GM23338 (cell line): ENCODE results near the gene TCAF2. TPM values are rescaled to one million over a fixed set of nuclear protein-coding genes. Genes with fewer than 3 reads are reported as not detected.
"Not testable (repeated sequence)": the region's sequence is repeated elsewhere in the genome, so short reads cannot be mapped to it uniquely, and the experiment has no call there.

Experiments
- ATAC-seq: fragments of 200-7000 bp; cut with Tn5 transposase; 3 replicates; pipeline ENCODE4 v1.9.1; 2020
- DNase-seq: peaks from one replicate; pipeline ENCODE4 v3.0.0-alpha.2; 2015; ENCODE audit warnings: low spot score
- H2AFZ ChIP-seq: fragments of 200-600 bp; sonication (generic); 2 replicates; pipeline ENCODE4 v1.8.0; 2016; ENCODE audit warnings: antibody characterized with exemption, mild to moderate bottlenecking, moderate library complexity
- H3F3A ChIP-seq: fragments of 200-600 bp; sonication (generic); replicated peaks from 2 replicates; pipeline ENCODE4 v1.8.0; 2017; ENCODE audit warnings: antibody characterized with exemption, mixed run types, low read depth
- H3K27ac ChIP-seq: fragments of 200-600 bp; sonication (generic); 2 replicates; pipeline ENCODE4 v1.6.1; 2016; ENCODE audit warnings: low read depth
- H3K27me3 ChIP-seq: fragments of 200-600 bp; sonication (generic); 2 replicates; pipeline ENCODE4 v1.8.0; 2016; ENCODE audit warnings: mild to moderate bottlenecking, mixed run types, moderate library complexity; ENCODE audit not compliant: insufficient read depth
- H3K36me3 ChIP-seq: fragments of 200-600 bp; sonication (generic); 2 replicates; pipeline ENCODE4 v1.8.0; 2016; ENCODE audit warnings: mild to moderate bottlenecking; ENCODE audit not compliant: insufficient read depth
- H3K4me1 ChIP-seq: fragments of 200-600 bp; sonication (generic); 2 replicates; pipeline ENCODE4 v1.8.0; 2016; ENCODE audit warnings: mild to moderate bottlenecking, moderate library complexity; ENCODE audit not compliant: insufficient read depth
- H3K4me2 ChIP-seq: fragments of 200-600 bp; sonication (generic); 2 replicates; pipeline ENCODE4 v1.7.1; 2017; ENCODE audit warnings: mixed run types
- H3K4me3 ChIP-seq: fragments of 200-600 bp; sonication (generic); 2 replicates; pipeline ENCODE4 v1.6.1; 2016; ENCODE audit warnings: mixed run types
- H3K79me2 ChIP-seq: fragments of 200-600 bp; sonication (generic); replicated peaks from 2 replicates; pipeline ENCODE4 v1.8.0; 2017; ENCODE audit warnings: mild to moderate bottlenecking; ENCODE audit not compliant: insufficient read depth
- H3K9me2 ChIP-seq: fragments of 200-600 bp; sonication (generic); 2 replicates; pipeline ENCODE4 v1.8.0; 2017; ENCODE audit not compliant: insufficient read depth
- H4K20me1 ChIP-seq: fragments of 200-600 bp; sonication (generic); replicated peaks from 2 replicates; pipeline ENCODE4 v1.8.0; 2017; ENCODE audit warnings: mild to moderate bottlenecking; ENCODE audit not compliant: insufficient read depth
- H3K27ac Mint-ChIP-seq: 2 replicates; pipeline ENCODE4 v1.8.0; 2020; ENCODE audit warnings: inconsistent platforms, mild to moderate bottlenecking, moderate library complexity, mixed read lengths
- H3K27me3 Mint-ChIP-seq: 3 replicates; pipeline ENCODE4 v1.8.0; 2022; ENCODE audit warnings: low read depth, mild to moderate bottlenecking, moderate library complexity, mixed read lengths, inconsistent platforms; ENCODE audit not compliant: insufficient read depth, poor library complexity
- H3K36me3 Mint-ChIP-seq: 3 replicates; pipeline ENCODE4 v1.8.0; 2021; ENCODE audit warnings: low read depth, mild to moderate bottlenecking, inconsistent platforms, moderate library complexity, mixed read lengths
- H3K4me1 Mint-ChIP-seq: 3 replicates; pipeline ENCODE4 v1.8.0; 2020; ENCODE audit warnings: mild to moderate bottlenecking, inconsistent platforms, mixed read lengths
- H3K4me3 Mint-ChIP-seq: 3 replicates; pipeline ENCODE4 v1.8.0; 2021; ENCODE audit warnings: moderate library complexity, mild to moderate bottlenecking, inconsistent platforms, mixed read lengths
- H3K9me3 Mint-ChIP-seq: 3 replicates; pipeline ENCODE4 v1.8.0; 2020; ENCODE audit warnings: moderate library complexity, mild to moderate bottlenecking, inconsistent platforms, mixed read lengths
- long read RNA-seq: library from polyadenylated mRNA; unstranded; transcript quantifications from one replicate; pipeline ENCODE4 v2.0.0, GENCODE V29; 2020; ENCODE audit not compliant: unreplicated experiment
- polyA plus RNA-seq: library from polyadenylated mRNA; unstranded; fragments of >200 nt; fragmentation: Nextera tagmentation; extraction: Ambion mirVana; gene quantifications from 2 replicates; pipeline ENCODE4 v1.2.1, GENCODE V29; 2016
- total RNA-seq: library from RNA; depleted of rRNA; stranded (reverse); fragments of >200 nt; shearing (Covaris generic); gene quantifications from 2 replicates; pipeline ENCODE4 v1.2.3, GENCODE V29; 2014; rRNA removed

TCAF2 gene
- 0.08 and 0.28 TPM in 2 replicates for total RNA-seq
- 0.09 TPM in 1 of 2 replicates, not detected in the other for polyA plus RNA-seq
- long read RNA-seq, result 0 reads

DNA sequence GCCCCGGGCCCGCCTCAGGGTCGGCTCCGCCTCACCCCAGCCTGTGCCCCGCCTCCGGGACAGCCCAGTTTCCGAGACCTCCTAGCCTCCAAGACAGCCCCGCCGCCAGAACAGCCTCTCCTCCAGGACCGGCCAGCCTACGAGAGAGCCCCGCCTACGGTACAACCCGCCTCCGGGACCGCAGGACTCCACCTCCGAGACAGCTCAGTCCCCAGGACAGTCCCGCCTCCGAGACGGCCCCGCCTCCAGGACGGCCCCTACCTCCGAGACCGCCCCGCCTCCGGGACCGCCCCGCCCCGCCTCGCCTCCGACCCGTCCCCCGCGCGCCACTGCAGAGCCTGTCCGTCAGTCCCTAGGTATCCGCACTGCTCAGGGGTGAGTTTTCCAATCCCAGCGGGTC lies at the start of gene TCAF2:
Gene TCAF2 (plus strand): TSS at position 329 of the 400 bp plus-strand sequence.
- H3K4me1 ChIP-seq, H3K27me3 Mint-ChIP-seq, H3K79me2 ChIP-seq, H3F3A ChIP-seq, H2AFZ ChIP-seq, H3K27ac Mint-ChIP-seq, H3K4me3 ChIP-seq, H3K27ac ChIP-seq, H3K4me2 ChIP-seq, DNase-seq, H3K36me3 ChIP-seq, H3K4me3 Mint-ChIP-seq, H3K9me3 Mint-ChIP-seq, H3K9me2 ChIP-seq, H3K4me1 Mint-ChIP-seq, H3K36me3 Mint-ChIP-seq, H4K20me1 ChIP-seq, H3K27me3 ChIP-seq: not testable (repeated sequence)
- ATAC-seq, result peak; percentile 96

DNA sequence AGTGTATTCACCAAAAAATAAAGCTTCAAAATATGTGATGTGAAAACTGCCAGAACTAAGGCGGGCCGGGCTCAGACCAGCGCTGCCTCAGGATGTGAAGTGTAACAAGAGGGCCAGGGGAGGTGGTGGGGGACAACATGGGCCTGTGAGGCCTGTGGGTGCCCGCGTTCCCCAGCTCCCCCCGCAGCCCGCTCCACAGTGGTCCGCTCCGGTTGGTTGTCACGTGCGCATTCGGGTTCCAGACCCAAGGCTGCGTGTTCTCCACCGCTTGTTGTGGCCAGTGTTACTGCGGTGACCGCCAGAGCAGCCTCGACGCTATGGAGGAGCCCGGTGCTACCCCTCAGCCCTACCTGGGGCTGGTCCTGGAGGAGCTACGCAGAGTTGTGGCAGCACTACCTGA lies 49.3 kb upstream of the TCAF2 start, which contains the start of gene CTAGE15:
Gene CTAGE15 (plus strand): TSS at position 301 of the 400 bp plus-strand sequence. CDS start 17 bp downstream, at position 318.
- not testable (repeated sequence) for H3F3A ChIP-seq, H3K27ac Mint-ChIP-seq, H3K79me2 ChIP-seq, H3K4me1 ChIP-seq, H3K27me3 Mint-ChIP-seq, H3K9me3 Mint-ChIP-seq, H3K4me1 Mint-ChIP-seq, H4K20me1 ChIP-seq, H3K9me2 ChIP-seq, H3K36me3 Mint-ChIP-seq, ATAC-seq, H3K4me3 ChIP-seq, H3K36me3 ChIP-seq, DNase-seq, H3K4me3 Mint-ChIP-seq, H3K4me2 ChIP-seq, H3K27ac ChIP-seq, H3K27me3 ChIP-seq, H2AFZ ChIP-seq

DNA sequence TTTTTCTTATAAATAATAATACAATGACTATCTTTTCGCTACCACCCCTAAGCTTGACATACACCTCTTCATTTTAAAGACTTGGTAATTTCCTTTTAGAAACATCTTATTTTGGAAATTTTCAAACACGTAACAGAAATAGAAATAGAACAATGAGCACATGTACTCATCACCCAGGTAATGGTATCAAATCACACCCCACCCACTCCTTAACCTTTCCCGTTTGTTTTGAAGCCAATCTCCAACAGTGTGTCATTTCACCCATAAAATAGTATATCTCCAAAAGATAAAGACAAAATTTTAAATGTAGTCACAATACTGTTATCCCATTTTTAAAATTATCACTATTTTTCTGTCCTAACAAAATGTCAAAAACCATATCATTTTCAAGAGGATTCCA lies 32.6 kb upstream of the TCAF2 start:
- not testable (repeated sequence) for H3K4me1 Mint-ChIP-seq, ATAC-seq, H3K9me2 ChIP-seq, H4K20me1 ChIP-seq, H3K79me2 ChIP-seq, H3K36me3 Mint-ChIP-seq, H3K27me3 Mint-ChIP-seq, H3K27me3 ChIP-seq, H2AFZ ChIP-seq, H3F3A ChIP-seq, H3K27ac ChIP-seq, H3K27ac Mint-ChIP-seq, DNase-seq, H3K4me2 ChIP-seq, H3K9me3 Mint-ChIP-seq, H3K36me3 ChIP-seq, H3K4me3 Mint-ChIP-seq, H3K4me1 ChIP-seq, H3K4me3 ChIP-seq

DNA sequence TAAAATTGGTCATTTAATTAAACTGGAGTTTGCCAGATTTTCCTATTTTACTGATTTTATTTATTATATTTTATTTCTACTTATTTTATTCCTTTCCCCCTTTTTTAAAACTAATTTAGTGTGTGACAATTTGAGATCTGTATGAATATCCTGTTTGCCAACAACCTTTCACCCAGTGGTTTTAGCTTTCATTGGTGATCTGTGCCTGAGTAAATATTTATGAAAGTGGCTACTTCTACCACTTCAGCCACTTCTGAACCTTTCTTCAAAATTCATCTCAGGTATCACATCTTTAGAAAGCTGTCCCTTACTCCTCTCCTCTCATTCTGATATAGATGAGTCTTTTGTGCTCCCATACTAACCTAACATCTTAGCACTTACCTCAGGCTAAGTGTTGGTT lies 30.9 kb upstream of the TCAF2 start:
- DNase-seq, H3K36me3 ChIP-seq, H3K9me3 Mint-ChIP-seq, H3K9me2 ChIP-seq, H3F3A ChIP-seq, H2AFZ ChIP-seq, H3K4me2 ChIP-seq, H3K4me3 ChIP-seq, H3K4me3 Mint-ChIP-seq, H3K4me1 Mint-ChIP-seq, ATAC-seq, H3K27me3 Mint-ChIP-seq, H3K27ac ChIP-seq, H4K20me1 ChIP-seq, H3K36me3 Mint-ChIP-seq, H3K27ac Mint-ChIP-seq, H3K79me2 ChIP-seq, H3K4me1 ChIP-seq, H3K27me3 ChIP-seq: not testable (repeated sequence)

DNA sequence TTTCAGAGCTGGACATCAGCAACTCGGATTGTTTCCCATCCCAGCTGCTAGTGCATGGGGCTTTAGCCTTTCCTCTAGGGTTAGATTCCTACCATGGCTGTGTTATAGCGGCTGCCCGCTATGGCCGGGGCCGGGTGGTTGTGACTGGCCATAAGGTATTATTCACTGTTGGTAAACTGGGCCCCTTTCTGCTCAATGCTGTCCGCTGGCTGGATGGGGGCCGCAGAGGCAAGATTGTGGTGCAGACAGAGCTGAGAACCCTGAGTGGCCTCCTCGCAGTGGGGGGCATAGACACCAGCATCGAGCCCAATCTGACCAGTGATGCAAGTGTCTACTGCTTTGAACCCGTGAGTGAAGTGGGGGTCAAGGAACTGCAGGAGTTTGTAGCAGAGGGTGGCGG lies 22.7 kb upstream of the TCAF2 start:
- not testable (repeated sequence) for H3K9me2 ChIP-seq, H3K27me3 ChIP-seq, H3K27me3 Mint-ChIP-seq, ATAC-seq, H4K20me1 ChIP-seq, H3K4me3 Mint-ChIP-seq, H3K4me3 ChIP-seq, H3K4me1 Mint-ChIP-seq, H3K4me1 ChIP-seq, H3K27ac ChIP-seq, H3K36me3 Mint-ChIP-seq, H3F3A ChIP-seq, H3K9me3 Mint-ChIP-seq, H3K4me2 ChIP-seq, H3K36me3 ChIP-seq, H3K79me2 ChIP-seq, H3K27ac Mint-ChIP-seq, DNase-seq, H2AFZ ChIP-seq

DNA sequence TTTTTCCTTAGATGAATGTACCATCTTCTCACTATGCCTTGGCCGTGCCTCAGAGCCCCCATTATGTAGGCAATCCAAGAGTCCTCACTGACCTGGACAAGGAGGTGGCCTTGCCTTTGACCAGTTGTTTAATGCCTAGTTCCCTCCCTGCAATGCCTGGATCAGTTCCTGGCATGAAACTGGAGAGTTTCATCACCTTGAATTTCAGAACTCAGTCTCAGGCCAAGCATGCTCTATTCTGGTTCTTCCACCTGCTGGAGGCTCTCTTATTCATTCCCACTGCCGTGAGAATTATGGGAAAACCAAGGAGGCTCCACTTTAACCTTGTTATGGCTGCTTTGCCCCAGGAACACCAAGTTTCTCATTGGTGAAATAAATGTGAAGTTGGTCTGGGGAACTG lies 17.2 kb upstream of the TCAF2 start:
- H3K4me1 Mint-ChIP-seq, H3K4me1 ChIP-seq, H2AFZ ChIP-seq, H3K79me2 ChIP-seq, H3K4me2 ChIP-seq, H3K27me3 Mint-ChIP-seq, H3K4me3 Mint-ChIP-seq, H3K9me2 ChIP-seq, DNase-seq, H4K20me1 ChIP-seq, H3K27ac ChIP-seq, H3K4me3 ChIP-seq, H3K36me3 ChIP-seq, H3K9me3 Mint-ChIP-seq, H3K27me3 ChIP-seq, H3K27ac Mint-ChIP-seq, H3F3A ChIP-seq, ATAC-seq, H3K36me3 Mint-ChIP-seq: not testable (repeated sequence)

DNA sequence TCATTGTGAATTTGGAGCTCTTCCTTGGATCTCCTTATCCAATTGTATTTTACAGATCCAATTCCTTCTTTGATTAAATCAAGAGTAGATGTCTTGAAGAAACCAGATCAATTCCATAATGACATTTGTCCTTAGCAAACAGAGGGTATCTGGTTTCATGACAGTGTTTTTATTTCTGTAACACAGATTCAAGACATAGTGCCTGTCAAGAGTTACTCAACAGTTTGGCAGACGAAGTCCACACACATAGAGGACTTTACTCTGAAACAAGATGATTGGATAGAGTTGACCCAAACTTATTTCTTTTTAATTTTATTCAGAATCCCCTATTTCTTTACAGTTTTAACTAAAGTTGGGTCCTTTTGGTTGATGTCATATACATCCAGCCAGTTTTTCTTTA lies 14.7 kb upstream of the TCAF2 start:
- not testable (repeated sequence) for H3K27ac Mint-ChIP-seq, H4K20me1 ChIP-seq, H3K27me3 Mint-ChIP-seq, H3K4me3 ChIP-seq, H3K36me3 Mint-ChIP-seq, H3K36me3 ChIP-seq, H3K9me2 ChIP-seq, H3K4me1 Mint-ChIP-seq, ATAC-seq, H3K4me3 Mint-ChIP-seq, DNase-seq, H3K4me1 ChIP-seq, H2AFZ ChIP-seq, H3F3A ChIP-seq, H3K9me3 Mint-ChIP-seq, H3K4me2 ChIP-seq, H3K27me3 ChIP-seq, H3K27ac ChIP-seq, H3K79me2 ChIP-seq
